Measurements from ENCODE around the gene EFNB2. TPM values are rescaled to one million over a fixed set of nuclear protein-coding genes. Genes with fewer than 3 reads are reported as not detected.
A peak's percentile ranks its signal among the peaks of the same experiment; 100 is the strongest.

EFNB2 gene
- total RNA-seq, 1 experiment from 2014 or later: 15.9 TPM

GRCh38 chr13:106566641-106567473 is 31.4 kb upstream of the EFNB2 start:
- DNase-seq (ENCODE audit: low spot score): peak; percentile 37

GRCh38 chr13:106565127-106565775 is 29.8 kb upstream of the EFNB2 start:
- H3K4me1 Mint-ChIP-seq: peaks cover 65% of the 10 kb centered on the region
- ChIA-PET CTCF (interaction anchor here (0.5 to 2.9 kb wide), 4 partner anchors 11 to 354 kb away, joined by 3 to 13 read pairs (median 6); no protein-coding TSS in a partner anchor), POLR2A (no interaction called here)
- no peaks in the 10 kb centered on the region for H3K9me3 Mint-ChIP-seq
- no peaks in the 10 kb centered on the region for H3K27me3 Mint-ChIP-seq (ENCODE audit: low read depth)
- H3K4me3 Mint-ChIP-seq: peak overlapping the region; percentile 99
- H3K36me3 Mint-ChIP-seq: peaks cover 6% of the 10 kb centered on the region
- peak overlapping the region; percentile 38 for H3K27ac Mint-ChIP-seq
- DNase-seq (ENCODE audit: low spot score): no peak
- ATAC-seq: no peak
- no peak for TF ChIP-seq CBFB (CRISPR knock-in tag; IDR thresholded peaks at IDR 0.05; ENCODE audit: low read depth)
- TF ChIP-seq NR1H2 (CRISPR knock-in tag; IDR thresholded peaks at IDR 0.05): no peak
- TF ChIP-seq NR2C2 (CRISPR knock-in tag; IDR thresholded peaks at IDR 0.05): no peak
- no peak for TF ChIP-seq TEAD1 (CRISPR knock-in tag; IDR thresholded peaks at IDR 0.05)
- no peak for TF ChIP-seq ARID4B (CRISPR knock-in tag; IDR thresholded peaks at IDR 0.05; ENCODE audit: borderline replicate concordance)
- no peak for TF ChIP-seq TCF7 (CRISPR knock-in tag; IDR thresholded peaks at IDR 0.05; ENCODE audit: low read depth)
- TF ChIP-seq MXD4 (CRISPR knock-in tag; IDR thresholded peaks at IDR 0.05; ENCODE audit: borderline replicate concordance): no peak
- TF ChIP-seq SMAD3 (CRISPR knock-in tag; IDR thresholded peaks at IDR 0.05; ENCODE audit: borderline replicate concordance): no peak
- no peak for TF ChIP-seq AR (CRISPR knock-in tag; IDR thresholded peaks at IDR 0.05)
- TF ChIP-seq ZNF532 (CRISPR knock-in tag; IDR thresholded peaks at IDR 0.05; ENCODE audit: borderline replicate concordance): no peak
- no peak for TF ChIP-seq HMGA2 (CRISPR knock-in tag; IDR thresholded peaks at IDR 0.05)

More at GRCh38 chr13:106566641-106567473, 31.4 kb upstream of the EFNB2 start:
- TF ChIP-seq MYBL2 (CRISPR knock-in tag; IDR thresholded peaks at IDR 0.05) (no peak), FOXP4 (CRISPR knock-in tag; IDR thresholded peaks at IDR 0.05) (no peak), TP53 (CRISPR knock-in tag; IDR thresholded peaks at IDR 0.05) (no peak), ATF3 (CRISPR knock-in tag; conservative IDR thresholded peaks at IDR 0.05) (no peak), ESRRA (CRISPR knock-in tag; IDR thresholded peaks at IDR 0.05; ENCODE audit: borderline replicate concordance) (no peak)
- Mint-ChIP-seq H3K36me3 (peaks cover 6% of the 10 kb centered on the region), H3K4me1 (peaks cover 57% of the 10 kb centered on the region), H3K9me3 (no peaks in the 10 kb centered on the region), H3K27ac (peak overlapping the region; percentile 97), H3K27me3 (ENCODE audit: low read depth) (no peaks in the 10 kb centered on the region), H3K4me3 (peak overlapping the region; percentile 99)
- ATAC-seq: peak; percentile 8
- POLR2A ChIA-PET: interaction anchor here (0.6 to 2.1 kb wide), 7 partner anchors 14 to 230 kb away, joined by 3 to 9 read pairs (median 3); partner anchors contain the start of gene EFNB2
- CTCF ChIA-PET: interaction anchor here (1.0 to 2.9 kb wide), 5 partner anchors 30 to 347 kb away, joined by 3 to 13 read pairs (median 6); partner anchors contain the start of gene EFNB2

Measured in WTC11 (cell line).